D721Med (cell line): ENCODE measurements around the gene COL28A1.

Experiments used
- DNase-seq: peaks from one replicate; pipeline ENCODE4 v3.0.0; 2011; ENCODE audit warnings: low spot score; ENCODE audit not compliant: insufficient read length
- FAIRE-seq: peaks from 2 replicates; lab custom pipeline; 2011; peaks lifted over from hg19 to GRCh38; lab: Jason Lieb, UNC
- CTCF ChIP-seq: IDR thresholded peaks from 2 replicates; pipeline ENCODE4 v1.5.1; 2012; ENCODE audit warnings: mild to moderate bottlenecking, control low read depth; ENCODE audit not compliant: insufficient read depth; ENCODE audit errors: missing control alignments

Gene COL28A1

DNA sequence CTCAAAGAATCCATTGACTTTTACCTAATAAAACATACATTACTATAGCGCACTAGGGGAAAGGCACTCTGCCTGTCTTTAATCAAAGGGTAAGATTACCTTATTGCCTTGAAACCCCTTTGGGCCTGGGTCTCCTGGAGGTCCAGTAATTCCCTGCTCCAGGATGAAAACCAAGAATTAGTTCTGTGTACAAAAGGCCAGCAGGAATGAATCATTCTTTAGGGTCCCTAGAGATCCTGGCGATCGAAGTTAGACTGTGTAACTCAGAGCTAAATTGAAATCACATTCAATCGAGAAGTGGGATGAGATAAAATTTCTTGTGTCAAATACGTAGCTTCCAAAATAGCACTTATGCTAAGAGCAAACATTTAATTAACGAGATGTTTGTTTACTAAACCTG, 29.8 kb downstream of the COL28A1 start:
- no peak for DNase-seq
- FAIRE-seq: peak; percentile 41
- no peak for TF ChIP-seq CTCF

DNA sequence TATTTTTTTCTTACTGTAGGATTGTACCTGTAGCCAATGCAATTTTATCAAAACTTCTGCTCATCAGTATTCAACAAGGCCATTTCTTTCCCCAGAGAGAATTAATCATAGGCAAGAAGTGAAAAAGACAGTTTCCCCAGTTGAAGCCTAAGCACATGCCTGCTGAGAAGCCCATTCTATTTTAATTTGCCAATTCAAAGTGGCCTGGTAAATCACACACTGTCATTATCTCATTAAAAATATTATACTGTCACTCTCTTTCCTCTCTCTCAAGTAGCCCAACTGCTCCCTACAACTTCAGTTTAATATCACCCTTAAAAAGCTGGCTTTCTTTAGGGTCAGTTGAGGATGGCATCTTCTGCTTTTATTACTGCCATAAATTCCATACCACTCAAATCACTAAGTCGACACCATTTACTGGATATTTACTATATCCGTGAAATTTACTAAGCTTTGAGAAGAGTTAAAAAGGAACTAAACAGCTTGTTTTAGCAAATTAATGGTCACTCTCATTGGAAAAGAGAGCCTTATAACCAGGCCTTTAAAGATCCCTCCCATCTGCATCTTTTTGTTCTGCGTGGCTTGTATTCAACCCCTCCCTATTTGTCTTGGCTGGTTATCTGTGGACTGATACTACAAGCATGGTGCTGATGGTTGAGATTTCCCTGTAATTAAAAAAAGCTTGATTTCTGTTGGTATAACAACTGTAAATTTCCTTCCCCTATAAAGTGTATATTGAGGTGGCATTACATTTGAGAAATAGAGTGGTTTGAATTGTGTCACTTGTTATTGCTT, 30.6 kb downstream of the COL28A1 start:
- no peak for DNase-seq
- FAIRE-seq: no peak

GRCh38 chr7:7499892-7500291, 35.8 kb downstream of the COL28A1 start:
- TF ChIP-seq CTCF: no peak
- DNase-seq (no peak), FAIRE-seq (peak; percentile 63)

More for the DNA sequence above, 30.6 kb downstream of the COL28A1 start:
- TF ChIP-seq CTCF: no peak

DNA sequence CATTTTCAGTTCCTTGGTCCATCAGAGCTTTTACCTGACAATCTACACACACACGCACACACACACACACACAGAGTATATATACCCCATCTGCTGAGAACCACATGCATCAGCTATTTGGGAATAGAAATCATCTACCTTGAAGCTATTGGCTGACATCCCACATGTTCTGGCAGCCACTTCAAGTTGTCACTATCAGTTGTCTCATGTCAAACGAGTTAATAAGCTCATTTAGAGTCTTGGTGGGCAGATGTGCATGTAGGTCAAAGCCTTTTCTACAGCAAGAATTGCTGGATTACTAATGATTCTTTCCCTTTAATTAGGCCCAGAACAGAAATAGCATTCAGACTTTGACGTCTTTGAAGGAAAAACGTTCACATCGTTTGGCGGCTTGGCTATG, 36.8 kb downstream of the COL28A1 start:
- no peak for TF ChIP-seq CTCF
- peak; percentile 41 for FAIRE-seq

DNA sequence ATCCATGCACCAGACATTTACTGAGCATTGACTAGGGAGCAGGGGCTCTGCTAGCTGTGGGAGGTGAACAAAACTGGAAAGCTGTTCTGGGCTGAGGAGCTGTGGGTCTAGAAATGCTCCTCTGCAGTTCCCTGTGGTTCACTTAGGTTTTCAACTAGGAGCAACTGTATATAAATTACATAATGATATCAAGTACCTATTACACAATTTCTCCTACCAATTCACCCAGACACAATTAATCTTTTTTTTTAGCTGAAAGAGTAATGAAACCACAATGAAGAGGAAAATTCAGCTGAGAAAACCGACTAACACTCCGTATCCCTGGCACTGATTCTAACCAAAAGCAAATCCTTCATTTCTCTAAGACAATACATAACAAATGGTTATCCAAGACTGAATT, 39.4 kb downstream of the COL28A1 start:
- no peak for FAIRE-seq
- no peak for DNase-seq
- no peak for TF ChIP-seq CTCF

More for the DNA sequence above, 36.8 kb downstream of the COL28A1 start:
- DNase-seq: no peak

DNA sequence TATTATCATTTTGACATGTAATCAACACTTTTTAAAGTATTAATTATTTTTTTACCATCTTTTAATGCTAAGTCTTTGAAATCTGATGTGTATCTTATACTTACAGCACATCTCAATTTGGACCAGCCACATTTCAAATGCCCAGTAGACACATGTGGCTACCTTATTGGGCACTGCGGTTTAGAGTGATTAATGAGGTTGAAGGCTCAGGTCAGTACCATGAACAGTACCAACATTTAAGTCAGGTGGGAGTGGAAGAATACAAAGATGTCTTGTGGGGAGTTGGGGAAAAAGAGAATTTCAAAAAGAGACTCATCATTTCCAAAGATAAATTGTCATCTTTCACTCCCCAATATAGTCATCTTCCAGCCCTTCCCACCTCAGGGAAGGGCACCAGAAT, 40.5 kb downstream of the COL28A1 start:
- no peak for TF ChIP-seq CTCF
- FAIRE-seq: no peak
- no peak for DNase-seq

GRCh38 chr7:7491044-7491443, 44.6 kb downstream of the COL28A1 start:
- no peak for TF ChIP-seq CTCF
- no peak for DNase-seq
- FAIRE-seq: no peak
